ENCODE results near the gene ULBP3. TPM values are rescaled to one million over a fixed set of nuclear protein-coding genes. Genes with fewer than 3 reads are reported as not detected.
A peak's percentile ranks its signal among the peaks of the same experiment; 100 is the strongest.

Gene ULBP3
- total RNA-seq, 1 donor from 2014 or later, result 1.7 TPM

DNA sequence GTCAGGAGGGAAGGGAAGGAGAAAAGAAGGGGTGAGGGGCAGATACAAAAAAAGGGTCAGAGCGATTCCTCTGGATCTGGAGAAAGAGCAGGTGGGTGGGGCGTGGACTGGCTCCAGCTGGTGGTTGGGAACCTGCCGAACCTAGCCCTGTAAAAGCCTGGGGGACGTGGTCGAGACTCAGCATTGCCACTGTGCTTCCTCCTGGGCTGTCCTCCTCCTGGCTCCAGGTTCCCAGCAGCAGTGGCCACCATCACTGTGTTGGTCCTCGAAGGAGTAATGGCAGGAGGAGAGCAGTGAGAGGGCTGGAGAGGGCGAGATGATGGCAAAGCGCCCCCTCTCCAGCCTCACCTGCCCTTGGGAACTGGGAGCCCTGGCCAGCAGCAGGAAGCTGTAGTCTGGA lies 40.1 kb downstream of the ULBP3 start:
- Histone ChIP-seq H3K4me3 (no peak overlapping the region), H3K27ac (no peak overlapping the region), H3K36me3 (no peaks in the 10 kb centered on the region), H3K27me3 (peaks cover 3% of the 10 kb centered on the region), H3K9me3 (no peaks in the 10 kb centered on the region), H3K4me1 (peaks cover 19% of the 10 kb centered on the region)
- intact Hi-C loops (cut with DNase I), result no loop called here
- TF ChIP-seq POLR2A (IDR thresholded peaks at IDR 0.05) (no peak), POLR2AphosphoS5 (IDR thresholded peaks at IDR 0.05; ENCODE audit: insufficient read depth in 1 of 2, low read depth in 1 of 2) (no peak)
- TF ChIP-seq, protein P1, sequence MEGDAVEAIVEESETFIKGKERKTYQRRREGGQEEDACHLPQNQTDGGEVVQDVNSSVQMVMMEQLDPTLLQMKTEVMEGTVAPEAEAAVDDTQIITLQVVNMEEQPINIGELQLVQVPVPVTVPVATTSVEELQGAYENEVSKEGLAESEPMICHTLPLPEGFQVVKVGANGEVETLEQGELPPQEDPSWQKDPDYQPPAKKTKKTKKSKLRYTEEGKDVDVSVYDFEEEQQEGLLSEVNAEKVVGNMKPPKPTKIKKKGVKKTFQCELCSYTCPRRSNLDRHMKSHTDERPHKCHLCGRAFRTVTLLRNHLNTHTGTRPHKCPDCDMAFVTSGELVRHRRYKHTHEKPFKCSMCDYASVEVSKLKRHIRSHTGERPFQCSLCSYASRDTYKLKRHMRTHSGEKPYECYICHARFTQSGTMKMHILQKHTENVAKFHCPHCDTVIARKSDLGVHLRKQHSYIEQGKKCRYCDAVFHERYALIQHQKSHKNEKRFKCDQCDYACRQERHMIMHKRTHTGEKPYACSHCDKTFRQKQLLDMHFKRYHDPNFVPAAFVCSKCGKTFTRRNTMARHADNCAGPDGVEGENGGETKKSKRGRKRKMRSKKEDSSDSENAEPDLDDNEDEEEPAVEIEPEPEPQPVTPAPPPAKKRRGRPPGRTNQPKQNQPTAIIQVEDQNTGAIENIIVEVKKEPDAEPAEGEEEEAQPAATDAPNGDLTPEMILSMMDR (IDR thresholded peaks at IDR 0.05), result no peak
- DNase-seq (ENCODE audit: extremely low spot score in 2 of 2), result no peak

- TF ChIP-seq, protein P1 (IDR thresholded peaks at IDR 0.05), result no peak
- TF ChIP-seq POLR2AphosphoS5 (IDR thresholded peaks at IDR 0.05; ENCODE audit: insufficient read depth in 1 of 2, low read depth in 1 of 2), result no peak
- no peak for TF ChIP-seq POLR2A (IDR thresholded peaks at IDR 0.05)
- no peak overlapping the region for H3K4me3 ChIP-seq
- H3K27me3 ChIP-seq, result peaks cover 3% of the 10 kb centered on the region
- peaks cover 19% of the 10 kb centered on the region for H3K4me1 ChIP-seq
- intact Hi-C loops (cut with DNase I), result no loop called here
- H3K27ac ChIP-seq, result no peak overlapping the region
- peak in 1 of 2 donors; percentile 64 for DNase-seq (ENCODE audit: extremely low spot score in 2 of 2)
- no peaks in the 10 kb centered on the region for H3K36me3 ChIP-seq
- H3K9me3 ChIP-seq, result no peaks in the 10 kb centered on the region
Observed at GRCh38 chr6:150027806-150028565, 40.9 kb downstream of the ULBP3 start.

DNA sequence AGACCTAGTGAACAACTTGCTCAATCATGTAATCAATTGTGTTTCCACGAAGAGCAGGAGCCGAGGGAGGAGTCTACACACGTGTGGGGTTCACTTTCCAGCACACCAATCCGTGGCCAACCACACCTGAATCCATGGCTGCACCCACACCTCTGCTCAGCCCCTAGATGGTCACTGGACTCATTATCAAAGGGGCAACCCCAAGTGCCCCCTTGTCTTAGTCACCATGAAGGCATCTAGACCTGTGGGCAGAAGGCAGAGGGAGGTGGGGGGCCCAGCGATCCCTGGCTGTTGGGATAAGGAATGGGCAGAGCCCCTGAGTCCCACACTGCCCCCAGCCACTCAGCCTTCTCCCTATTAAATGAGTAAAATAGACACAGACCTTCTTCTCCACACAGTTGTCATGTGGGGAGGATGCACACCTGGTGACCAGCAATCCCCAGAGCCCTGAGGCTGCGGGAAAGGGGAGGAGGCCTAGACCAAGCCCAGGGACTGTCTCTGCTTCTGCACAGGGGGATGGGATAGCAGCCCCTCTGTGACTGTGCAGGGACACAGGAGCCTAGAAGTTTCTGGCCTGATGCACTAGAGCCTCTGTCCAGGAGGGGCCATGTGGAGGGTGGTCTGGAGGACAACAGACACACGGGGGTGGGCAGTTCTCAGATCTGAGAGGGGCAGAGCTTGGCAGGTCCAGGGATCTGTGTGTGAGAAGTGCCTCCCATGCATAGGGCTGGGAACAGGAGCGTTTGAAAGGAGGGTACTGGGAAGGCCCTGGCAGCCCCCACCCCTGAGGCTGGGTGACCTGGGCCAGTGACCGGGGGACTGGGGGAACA lies 41.7 kb downstream of the ULBP3 start:
- Histone ChIP-seq H3K4me1 (peaks cover 19% of the 10 kb centered on the region), H3K27me3 (peaks cover 3% of the 10 kb centered on the region), H3K4me3 (no peak overlapping the region), H3K9me3 (no peaks in the 10 kb centered on the region), H3K27ac (no peak overlapping the region), H3K36me3 (no peaks in the 10 kb centered on the region)
- no peak for TF ChIP-seq POLR2AphosphoS5 (IDR thresholded peaks at IDR 0.05; ENCODE audit: insufficient read depth in 1 of 2, low read depth in 1 of 2)
- no peak for TF ChIP-seq POLR2A (IDR thresholded peaks at IDR 0.05)
- TF ChIP-seq, protein P1 (IDR thresholded peaks at IDR 0.05), result no peak
- peak in 1 of 2 donors; percentile 80 for DNase-seq (ENCODE audit: extremely low spot score in 2 of 2)
- intact Hi-C loops (cut with DNase I), result no loop called here

GRCh38 chr6:150025201-150025917 lies 43.6 kb downstream of the ULBP3 start, which contains the start of gene RAET1L:
TSS of gene RAET1L (minus strand) at chr6:150025532. CDS start at chr6:150025471, 61 bp downstream.
- Histone ChIP-seq H3K36me3 (no peaks in the 10 kb centered on the region), H3K9me3 (no peaks in the 10 kb centered on the region), H3K4me1 (peaks cover 19% of the 10 kb centered on the region), H3K4me3 (peak within 1 kb of the TSS; percentile 30 to 34), H3K27ac (no peak within 1 kb of the TSS), H3K27me3 (peaks cover 3% of the 10 kb centered on the region)
- TF ChIP-seq POLR2AphosphoS5 (IDR thresholded peaks at IDR 0.05; ENCODE audit: insufficient read depth in 1 of 2, low read depth in 1 of 2), result peak; percentile 57 to 75
- TF ChIP-seq, protein P1 (IDR thresholded peaks at IDR 0.05), result no peak
- peak in 1 of 2 donors; percentile 13 for TF ChIP-seq POLR2A (IDR thresholded peaks at IDR 0.05)
- intact Hi-C loops (cut with DNase I), result no loop called here
- DNase-seq (ENCODE audit: extremely low spot score in 2 of 2), result no peak
